HG03139 (cell line): ENCODE measurements around the gene NDUFB2.
A peak's percentile ranks its signal among the peaks of the same experiment; 100 is the strongest.
"Not testable (repeated sequence)": the region's sequence is repeated elsewhere in the genome, so short reads cannot be mapped to it uniquely, and the experiment has no call there.

Experiments
- ATAC-seq: cut with Tn5 transposase; IDR thresholded peaks from one replicate; pipeline ENCODE4 v1.9.1; 2021; ENCODE audit not compliant: unreplicated experiment

Gene NDUFB2

GRCh38 chr7:140672382-140673062 is 24.0 kb upstream of the NDUFB2 start, which contains the start of gene ADCK2:
Gene ADCK2 (plus strand): TSS chr7:140672945. CDS start chr7:140673331, 386 bp downstream.
- ATAC-seq = peak; percentile 44

GRCh38 chr7:140673063-140673773 is 23.3 kb upstream of the NDUFB2 start:
- ATAC-seq = peak; percentile 30

GRCh38 chr7:140673774-140674155 is 22.7 kb upstream of the NDUFB2 start:
- ATAC-seq = no peak

- ATAC-seq = peak; percentile 35
These were observed 22.1 kb upstream of the NDUFB2 start for GRCh38 chr7:140674356-140674800.

GRCh38 chr7:140674899-140675701 is 21.4 kb upstream of the NDUFB2 start:
- no peak for ATAC-seq

GRCh38 chr7:140675726-140676125 is 20.8 kb upstream of the NDUFB2 start:
- no peak for ATAC-seq

GRCh38 chr7:140676306-140676705 is 20.2 kb upstream of the NDUFB2 start:
- ATAC-seq = peak; percentile 46

GRCh38 chr7:140676956-140677355 is 19.6 kb upstream of the NDUFB2 start:
- ATAC-seq = not testable (repeated sequence)

GRCh38 chr7:140677496-140677895 is 19.0 kb upstream of the NDUFB2 start:
- ATAC-seq = no peak

- ATAC-seq = no peak
These were observed 18.3 kb upstream of the NDUFB2 start for GRCh38 chr7:140678081-140678815.

GRCh38 chr7:140678816-140679130 is 17.7 kb upstream of the NDUFB2 start:
- no peak for ATAC-seq

GRCh38 chr7:140679186-140679585 is 17.3 kb upstream of the NDUFB2 start:
- ATAC-seq = no peak

- ATAC-seq = no peak
These were observed 15.6 kb upstream of the NDUFB2 start for GRCh38 chr7:140680886-140681285.

- no peak for ATAC-seq
These were observed 14.7 kb upstream of the NDUFB2 start for GRCh38 chr7:140681766-140682165.

- no peak for ATAC-seq
These were observed 12.9 kb upstream of the NDUFB2 start for GRCh38 chr7:140683657-140684056.

GRCh38 chr7:140684066-140684950 is 12.2 kb upstream of the NDUFB2 start:
- no peak for ATAC-seq

- ATAC-seq = no peak
These were observed 11.0 kb upstream of the NDUFB2 start for GRCh38 chr7:140685407-140686087.

GRCh38 chr7:140686921-140687320 is 9.6 kb upstream of the NDUFB2 start:
- ATAC-seq = no peak

- no peak for ATAC-seq
These were observed 8.2 kb upstream of the NDUFB2 start for GRCh38 chr7:140688341-140688740.
